Forelimb muscle (tissue), 1 donor: ENCODE measurements around the gene UBASH3A. TPM values are rescaled to one million over a fixed set of nuclear protein-coding genes. Genes with fewer than 3 reads are reported as not detected.
"Not testable (repeated sequence)": the region's sequence is repeated elsewhere in the genome, so short reads cannot be mapped to it uniquely, and the experiment has no call there.

Source experiments
- DNase-seq: peaks from one replicate; pipeline ENCODE4 v3.0.0-alpha.2; 2013; ENCODE audit warnings: low read depth
- polyA plus RNA-seq: library from polyadenylated mRNA; unstranded; fragments of 120-200 nt; gene quantifications from one replicate; pipeline ENCODE4 v1.2.1, GENCODE V29; 2013; ENCODE audit not compliant: insufficient read length

UBASH3A gene
- polyA plus RNA-seq, 1 donor: 0.11 TPM

DNA sequence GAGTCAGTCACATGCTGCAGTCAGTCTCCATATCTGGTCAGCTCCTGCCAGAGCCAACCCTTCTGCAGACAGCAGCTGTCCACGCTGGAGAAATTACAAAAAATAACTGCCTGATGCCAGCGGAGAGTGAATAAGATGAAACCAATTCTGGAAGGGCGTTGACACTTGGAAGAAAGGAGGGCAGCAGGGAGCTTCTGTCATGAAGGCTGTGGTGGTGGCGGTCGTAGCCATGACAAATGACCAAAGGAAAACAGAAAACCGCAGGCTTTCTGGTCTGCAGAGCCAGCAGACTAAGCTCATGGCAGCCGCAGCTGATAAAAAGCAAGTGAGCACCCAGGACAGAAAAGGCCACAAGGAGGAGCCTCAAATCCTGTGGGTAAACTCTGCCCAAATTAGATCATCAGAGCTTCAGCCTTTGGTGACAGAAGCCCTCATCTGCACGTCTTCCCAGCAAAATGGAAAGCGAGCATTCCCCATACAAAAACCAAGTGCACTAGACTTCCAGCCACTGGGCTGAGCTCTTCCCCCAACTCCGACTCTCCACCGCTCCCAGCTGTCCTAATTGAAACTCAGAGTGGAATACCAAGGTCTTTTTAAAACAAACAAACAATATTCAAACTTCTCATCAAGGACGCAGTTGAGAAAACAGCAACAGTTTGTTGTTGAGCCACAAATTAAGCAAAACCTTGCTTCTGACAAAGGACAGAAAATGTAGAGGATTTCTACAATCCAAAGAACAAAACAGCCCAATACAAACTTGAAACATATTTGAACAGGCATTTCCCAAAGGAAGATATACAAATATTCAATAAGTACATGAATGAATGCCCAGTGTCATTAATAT is 63.7 kb downstream of the UBASH3A start:
- DNase-seq: no peak

DNA sequence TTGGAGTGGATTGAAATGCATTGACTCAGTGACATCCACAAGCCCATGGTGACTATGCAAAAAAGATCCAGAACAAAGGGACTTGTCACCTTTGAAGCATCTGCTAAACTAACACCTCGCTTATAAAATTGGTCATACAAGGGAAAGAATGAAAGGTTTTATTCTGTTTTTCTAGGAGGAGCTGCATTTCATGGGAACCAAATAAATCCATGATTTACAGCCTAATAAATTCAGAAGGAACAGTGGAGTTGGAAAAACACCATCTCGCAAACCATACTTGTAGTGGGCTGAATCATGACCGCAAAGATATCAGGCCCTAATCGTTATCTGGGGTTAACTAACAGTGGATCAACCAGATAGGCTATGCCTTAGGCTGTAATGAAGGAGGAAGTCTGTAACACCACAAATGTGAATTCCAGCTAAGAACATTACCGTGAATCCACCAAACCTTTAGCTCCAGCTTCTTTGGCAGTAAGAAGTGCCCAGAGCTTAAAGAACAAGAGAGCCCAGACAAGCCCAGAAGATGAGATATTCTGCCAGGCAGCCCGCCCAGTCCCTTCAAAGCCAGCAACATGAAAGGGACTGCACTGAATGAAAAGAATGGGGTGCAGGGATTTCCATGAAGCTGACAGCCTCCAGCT is 64.9 kb downstream of the UBASH3A start:
- DNase-seq: no peak

DNA sequence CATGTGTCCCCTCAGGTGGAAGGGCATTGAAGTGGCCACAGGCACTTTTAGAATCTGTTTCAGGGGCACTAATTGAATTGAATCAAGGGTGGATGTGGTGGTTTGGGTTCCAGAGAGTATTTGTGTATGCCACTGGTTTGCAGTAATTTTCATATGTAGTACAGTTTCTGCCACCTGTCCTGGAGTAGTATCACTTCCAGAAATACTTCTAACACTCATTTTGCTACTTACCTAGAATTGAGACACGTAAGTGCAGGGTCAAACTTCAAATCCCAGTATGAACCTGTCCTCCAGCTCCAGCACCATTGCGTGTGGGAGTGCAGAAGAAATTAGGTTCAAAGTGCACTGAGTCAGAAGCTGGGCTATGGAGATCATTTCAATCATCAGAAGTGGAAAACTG is 65.6 kb downstream of the UBASH3A start:
- DNase-seq: no peak

DNA sequence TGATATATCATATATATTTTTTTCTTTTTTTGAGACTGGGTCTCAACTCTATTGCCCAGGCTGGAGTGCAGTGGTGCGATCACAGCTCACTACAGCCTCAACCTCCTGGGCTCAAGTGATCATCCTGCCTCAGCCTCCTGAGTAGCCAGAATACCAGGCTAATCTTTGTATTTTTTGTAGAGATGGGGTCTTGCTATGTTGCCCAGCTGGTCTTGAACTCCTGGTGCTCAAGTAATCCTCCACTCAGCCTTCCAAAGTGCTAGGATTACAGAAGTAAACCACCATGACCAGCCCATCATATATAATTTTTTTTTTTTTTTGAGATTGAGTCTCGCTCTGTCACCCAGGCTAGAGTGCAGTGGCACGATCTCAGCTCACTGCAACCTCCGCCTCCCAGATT is 66.0 kb downstream of the UBASH3A start:
- not testable (repeated sequence) for DNase-seq

DNA sequence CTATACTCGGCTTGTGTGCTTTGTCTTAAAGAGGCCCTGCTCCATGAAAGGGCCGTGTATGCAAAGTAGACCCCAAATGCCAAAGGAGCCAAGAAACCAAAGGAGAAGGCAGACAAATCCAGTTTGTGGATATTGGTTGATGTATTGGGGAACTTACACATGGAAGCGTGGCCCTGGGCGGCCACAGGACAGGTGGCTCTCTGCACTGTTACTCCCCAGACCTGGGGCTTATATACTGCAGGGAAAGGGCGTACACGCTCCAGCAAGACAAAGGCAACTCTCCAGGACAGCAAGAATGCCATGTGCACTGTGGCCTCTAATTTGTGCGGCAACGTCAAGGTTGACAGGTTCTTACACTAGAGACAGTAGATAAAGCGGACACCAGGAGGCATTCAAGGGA is 67.5 kb downstream of the UBASH3A start:
- no peak for DNase-seq

DNA sequence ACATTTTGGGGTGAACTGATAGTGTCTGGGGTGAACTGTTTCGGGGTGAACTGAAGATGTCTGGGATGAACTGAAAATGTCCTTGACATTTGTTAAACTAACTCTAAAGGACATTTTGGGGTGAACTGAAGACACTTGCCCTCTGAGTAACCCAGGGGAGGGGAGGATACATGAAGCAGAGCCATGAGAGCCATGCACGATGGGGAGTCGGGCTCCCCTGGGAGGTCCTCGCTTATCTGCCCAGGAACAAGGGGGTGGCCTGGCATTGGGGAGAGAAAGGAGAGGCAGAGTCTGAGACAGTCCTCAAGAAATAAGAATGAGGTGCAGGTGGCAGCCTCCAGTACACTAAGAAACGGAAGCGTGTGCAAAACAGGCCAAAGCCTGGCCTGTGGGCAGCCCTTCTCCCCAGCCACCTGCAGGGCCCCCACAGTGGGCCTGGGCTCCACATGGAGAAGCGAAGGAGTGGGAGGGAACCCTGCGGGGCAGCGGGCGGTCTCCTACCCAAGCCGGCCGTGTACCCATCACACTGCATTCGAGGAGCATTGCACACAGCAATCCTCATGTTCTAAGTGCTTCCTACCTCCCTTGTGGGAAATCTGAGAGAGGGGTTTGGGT is 68.1 kb downstream of the UBASH3A start:
- no peak for DNase-seq

DNA sequence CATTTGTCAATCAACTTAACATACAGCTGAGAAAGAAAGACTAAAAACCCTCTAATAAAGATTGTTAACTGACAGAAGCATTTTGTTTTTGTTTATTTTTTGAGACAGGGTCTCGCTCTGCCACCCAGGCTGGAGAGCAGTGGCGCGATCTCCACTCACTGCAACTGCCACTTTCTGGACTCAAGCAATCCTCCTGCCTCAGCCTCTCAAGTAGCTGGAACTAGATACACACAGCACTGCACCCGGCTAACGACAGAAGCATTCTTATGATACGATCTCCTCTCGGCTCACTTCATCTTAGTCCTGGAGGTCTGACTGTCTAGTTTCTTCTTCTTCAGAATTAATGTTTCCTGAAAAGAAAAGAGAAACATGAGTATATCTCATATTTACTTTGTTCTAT is 68.8 kb downstream of the UBASH3A start:
- no peak for DNase-seq

DNA sequence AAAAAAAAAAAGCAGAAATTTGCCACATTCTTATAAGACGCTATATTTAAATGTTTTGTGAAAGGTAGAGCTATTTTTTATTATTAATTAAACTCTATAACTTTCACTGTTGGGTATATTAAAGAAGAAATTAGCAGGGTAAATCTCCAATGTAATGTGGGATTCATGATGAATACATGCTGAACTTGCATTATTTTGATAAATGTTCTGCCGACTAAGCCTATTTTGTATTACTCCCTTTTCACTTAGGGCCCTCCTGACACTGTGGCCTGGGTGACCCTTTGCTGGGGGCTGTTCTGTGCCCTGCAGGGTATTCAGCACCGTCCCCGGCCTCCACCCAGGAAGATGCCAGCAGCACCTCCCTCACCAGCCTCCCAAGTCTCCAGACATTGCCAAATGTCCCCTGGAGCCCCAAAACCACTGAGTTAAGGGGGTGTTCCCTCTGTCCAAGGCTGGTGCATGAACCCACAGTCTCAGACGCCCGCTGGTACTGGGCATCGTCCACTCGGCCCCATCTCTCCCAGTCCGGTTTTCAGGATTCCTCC is 69.9 kb downstream of the UBASH3A start:
- no peak for DNase-seq

DNA sequence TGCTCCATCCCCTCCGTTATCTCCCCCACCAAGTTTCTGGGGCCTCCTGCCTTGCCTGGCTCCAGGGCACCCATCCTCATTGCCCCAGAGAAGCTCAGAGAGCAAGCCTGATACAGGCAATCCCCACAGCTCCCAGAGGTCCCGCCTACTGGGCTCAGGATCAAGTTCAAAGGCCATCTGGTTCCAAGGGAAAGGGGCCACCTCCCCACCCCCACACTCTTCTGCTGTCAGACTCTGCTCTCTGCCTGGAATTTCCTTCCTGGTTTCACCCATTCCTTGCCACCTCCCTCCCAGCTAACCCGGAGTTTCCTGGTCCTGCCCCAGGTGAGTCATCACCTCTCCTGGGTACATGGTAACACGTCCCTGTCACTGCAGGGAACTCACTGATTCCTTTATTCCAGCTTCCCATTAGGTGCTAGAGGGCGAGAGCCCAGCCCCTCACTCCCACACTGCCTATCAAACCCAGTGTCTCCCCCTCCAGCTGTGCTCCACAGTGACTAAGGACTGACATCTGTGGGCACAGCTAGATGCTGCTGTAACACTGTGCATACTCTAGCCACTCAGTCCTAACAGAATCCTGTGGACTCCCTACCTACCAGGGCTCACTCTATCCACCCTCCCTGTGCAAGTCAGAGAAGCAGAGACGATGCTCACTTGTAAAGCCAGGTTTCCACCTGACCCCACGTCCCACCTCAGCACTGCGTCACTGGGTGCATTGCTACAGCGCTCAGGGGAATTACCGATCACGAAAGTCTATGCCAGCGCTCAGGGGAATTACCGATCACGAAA is 70.5 kb downstream of the UBASH3A start:
- no peak for DNase-seq

DNA sequence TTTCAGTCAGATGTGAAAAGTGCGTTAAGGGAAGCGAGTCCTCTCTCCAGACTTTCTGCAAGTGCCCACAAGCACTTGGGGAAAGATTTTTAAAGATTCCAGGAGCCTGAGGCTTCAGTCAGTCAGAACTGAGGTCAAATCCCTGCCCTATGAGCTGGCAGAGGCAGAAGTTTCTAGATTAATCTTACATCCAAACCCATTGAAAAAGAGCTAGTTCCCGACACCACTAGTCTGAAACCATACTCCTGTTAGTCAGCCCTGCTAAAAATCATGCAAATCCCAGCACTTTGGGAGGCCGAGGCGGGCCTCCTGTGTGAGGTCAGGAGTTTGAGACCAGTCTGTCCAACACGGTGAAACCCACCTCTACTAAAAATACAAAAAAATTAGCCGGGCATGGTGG is 71.3 kb downstream of the UBASH3A start:
- DNase-seq: no peak

DNA sequence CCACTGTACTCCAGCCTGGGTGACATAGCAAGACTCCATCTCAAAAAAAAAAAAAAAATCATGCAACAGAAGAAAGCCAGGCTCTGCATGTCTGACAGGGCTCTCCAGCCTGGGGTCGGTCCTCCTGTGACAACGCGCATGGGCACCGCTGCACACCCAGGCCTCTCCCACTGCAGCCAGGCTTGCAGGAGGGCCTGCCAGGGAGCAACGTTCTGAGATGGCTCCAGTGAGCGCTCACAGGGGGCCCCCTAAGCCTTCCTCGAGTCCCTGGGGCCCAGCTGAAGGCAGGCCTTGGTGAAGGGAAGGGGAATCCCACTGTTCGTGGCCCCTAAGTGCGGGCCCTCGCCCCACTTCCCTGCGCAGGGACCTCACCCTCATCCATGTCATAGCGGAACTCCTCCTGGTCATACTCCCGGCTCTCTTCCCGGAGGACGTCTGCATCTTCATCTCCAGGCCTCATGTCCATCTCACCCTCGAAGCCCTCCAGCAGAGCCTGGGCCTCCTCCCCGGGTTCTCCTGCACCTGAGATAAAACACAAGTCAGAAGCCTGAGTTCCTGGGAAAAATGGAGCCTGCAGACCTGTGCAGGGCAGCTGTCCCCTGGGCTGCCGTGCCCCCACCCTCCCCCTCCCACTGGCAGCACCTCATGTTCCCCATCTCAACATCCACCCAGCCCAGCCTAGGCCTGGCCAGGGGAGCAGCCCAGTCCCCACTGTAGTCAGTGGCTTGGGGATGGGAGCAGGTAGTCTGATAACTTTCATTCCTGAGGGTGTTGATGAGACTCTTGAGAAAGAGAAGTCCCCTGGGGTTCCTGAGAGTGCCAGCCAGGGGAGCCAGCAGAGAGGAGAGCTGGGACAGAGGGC is 72.1 kb downstream of the UBASH3A start:
- DNase-seq: no peak

DNA sequence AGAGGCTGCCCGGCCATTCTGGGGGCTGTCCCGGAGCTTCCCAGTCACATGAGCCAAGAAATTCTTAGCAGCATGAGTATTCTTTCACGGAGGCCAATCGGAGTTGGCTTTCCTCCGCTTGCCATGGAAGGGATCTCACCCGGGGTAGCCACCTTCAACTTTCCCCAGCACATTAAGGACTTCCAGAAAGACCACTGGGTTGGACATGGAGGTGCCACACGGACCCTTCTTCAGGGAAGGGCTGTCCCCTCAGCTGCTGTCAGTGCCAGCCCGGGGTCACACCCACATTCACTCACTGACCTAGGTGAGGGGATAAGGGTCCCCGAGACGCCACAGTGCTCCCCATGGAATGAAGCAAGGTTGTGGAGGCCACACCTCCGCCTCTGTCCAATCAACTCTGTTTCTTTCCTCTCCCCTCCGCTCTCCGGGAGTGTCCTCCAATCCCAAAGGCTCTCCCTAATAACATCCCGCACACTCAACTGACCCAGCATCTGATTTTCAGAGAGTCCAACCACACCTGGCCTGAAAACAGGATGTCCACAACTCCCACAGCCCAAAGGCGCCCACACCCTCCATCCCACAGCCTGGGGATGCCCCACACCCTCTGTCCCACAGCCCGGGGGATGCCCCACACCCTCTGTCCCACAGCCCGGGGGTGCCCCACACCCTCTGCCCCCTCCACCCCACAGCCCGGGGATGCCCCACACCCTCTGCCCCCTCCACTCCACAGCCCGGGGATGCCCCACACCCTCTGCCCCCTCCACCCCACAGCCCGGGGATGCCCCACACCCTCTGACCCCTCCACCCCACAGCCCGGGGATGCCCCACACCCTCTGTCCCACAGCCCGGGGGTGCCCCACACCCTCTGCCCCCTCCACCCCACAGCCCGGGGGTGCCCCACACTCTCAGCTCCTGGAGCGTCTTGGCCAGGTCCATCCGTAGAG is 73.0 kb downstream of the UBASH3A start:
- no peak for DNase-seq

DNA sequence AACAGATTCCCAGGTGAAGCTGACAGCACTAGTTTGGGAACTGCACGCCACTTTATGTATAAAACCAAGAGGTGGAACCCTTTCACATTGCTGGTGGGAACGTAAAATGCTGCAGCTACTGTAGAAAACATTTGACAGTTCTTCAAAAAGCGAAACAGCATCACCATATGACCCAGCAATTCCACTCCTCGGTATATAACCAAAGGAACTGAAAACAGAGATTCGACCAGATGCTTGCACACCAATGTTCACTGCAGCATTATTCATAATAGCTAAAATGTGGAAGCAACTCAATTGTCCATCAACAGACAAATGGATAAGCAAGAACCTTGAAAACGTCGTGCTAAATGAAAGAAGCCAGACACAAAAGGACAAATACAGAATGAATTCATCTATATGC is 74.8 kb downstream of the UBASH3A start:
- no peak for DNase-seq

DNA sequence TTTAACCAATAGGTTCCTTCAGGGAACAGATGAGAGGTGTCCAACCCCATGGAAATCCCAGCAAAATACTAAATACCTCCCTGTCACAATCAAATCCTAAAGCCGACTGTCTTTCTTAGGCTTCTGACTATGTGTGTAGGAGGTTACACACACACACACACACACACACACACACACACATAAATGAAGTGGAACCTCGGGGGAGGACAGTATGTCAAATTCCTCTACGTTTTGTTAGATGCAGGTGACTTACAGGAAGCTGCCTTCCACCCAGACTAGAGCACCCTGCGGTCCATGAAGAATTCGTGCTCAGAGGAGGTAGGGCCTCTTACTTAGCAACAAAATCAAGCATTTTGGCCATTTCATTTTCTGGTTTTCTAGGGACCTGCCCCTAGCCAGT is 75.9 kb downstream of the UBASH3A start:
- no peak for DNase-seq

DNA sequence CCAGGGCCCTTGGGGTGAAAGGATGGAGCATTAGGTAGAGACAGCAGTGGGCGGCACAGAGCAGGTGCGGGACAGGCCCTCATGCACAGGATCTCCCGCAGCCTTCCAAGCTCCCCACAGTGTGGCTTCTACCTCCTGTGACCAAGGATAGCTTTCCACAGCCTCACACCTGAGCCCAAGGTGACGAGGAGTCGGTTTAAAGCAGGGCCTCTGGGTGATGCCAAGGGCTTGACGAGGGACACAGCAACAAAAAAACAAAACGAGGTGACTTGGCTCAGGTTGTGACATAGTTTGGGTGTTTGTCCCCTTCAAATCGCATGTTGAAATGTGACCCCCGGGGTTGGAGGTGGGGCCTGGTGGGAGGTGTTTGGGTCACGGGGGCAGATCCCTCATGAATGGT is 77.0 kb downstream of the UBASH3A start:
- DNase-seq: no peak

DNA sequence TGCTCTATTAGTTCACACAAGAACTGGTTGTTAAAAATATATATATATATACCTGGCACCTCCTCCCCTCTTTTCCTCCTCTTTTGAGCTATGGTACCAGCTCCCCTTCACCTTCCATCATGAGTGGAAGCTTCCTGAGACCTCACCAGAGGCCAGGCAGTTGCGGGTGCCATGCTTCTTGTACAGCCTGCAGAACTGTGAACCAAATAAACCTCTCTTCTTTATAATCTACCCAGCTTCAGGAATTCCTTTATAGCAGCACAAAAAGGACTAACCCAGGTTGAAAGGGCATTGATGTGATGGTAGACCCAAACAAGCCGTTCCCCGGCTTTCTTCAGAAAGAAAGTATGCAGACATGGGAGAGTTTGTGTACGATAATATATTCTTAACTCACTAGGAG is 77.5 kb downstream of the UBASH3A start:
- no peak for DNase-seq

DNA sequence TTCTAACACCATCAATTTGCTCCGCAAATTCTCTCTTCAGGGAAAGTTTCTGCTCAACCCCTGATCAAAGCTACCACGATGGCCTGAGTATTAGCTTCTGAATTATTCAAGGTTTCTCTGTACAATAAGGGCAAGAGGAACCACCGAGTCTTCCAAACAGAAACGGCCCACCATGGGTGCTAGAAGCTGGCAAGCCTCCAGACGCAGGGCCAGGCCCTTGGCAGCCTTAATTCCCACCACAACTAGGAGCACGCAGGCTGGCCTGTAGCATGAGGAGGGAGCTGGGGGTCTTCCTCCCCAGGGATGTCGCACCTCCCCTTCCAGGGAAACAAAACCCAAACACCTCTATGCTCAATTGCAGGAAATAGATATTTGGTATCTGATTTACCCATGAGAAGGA is 81.3 kb downstream of the UBASH3A start:
- no peak for DNase-seq

DNA sequence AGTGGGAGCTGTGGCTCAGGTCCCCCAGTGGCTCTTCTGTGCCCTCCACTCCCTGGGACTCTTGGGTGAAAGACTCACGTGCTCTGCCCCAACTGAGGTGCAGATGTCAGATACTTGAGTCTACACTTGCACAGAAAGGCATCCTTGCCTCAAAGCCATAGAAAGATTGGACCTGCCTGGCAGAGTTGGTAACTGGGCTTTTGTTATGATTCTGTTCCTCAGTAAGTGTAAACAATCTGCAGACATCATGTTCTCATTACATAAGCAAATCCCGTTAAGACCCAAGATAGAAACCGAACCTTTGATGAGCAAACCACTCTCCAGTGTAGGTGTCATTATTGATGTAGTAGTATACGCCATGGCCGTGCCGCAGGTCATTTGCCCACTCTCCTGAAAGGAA is 82.4 kb downstream of the UBASH3A start:
- no peak for DNase-seq

DNA sequence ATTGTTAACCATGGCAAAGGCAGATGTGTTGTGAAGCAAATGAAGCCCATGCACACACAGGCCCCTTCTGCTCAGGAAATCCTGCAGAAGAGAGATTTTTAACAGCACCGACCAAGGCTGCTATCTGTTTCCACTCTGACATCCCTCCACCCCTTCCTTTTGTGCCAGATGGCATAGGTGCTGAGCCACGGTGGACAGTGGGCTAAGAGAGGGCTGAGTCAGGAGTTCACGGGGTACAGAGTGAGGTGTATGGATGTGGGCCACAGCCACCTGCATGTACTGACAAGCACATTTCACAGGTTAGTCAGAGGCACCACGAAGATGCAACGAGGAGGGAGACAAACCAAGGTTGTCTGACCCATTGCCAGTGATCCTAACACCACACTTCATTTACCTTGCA is 82.8 kb downstream of the UBASH3A start:
- DNase-seq: no peak
